ENCODE results near the gene APOBEC4. TPM values are rescaled to one million over a fixed set of nuclear protein-coding genes. Genes with fewer than 3 reads are reported as not detected.

APOBEC4 gene
- total and polyA plus RNA-seq, 2 experiments from 2014 or later = not detected

DNA sequence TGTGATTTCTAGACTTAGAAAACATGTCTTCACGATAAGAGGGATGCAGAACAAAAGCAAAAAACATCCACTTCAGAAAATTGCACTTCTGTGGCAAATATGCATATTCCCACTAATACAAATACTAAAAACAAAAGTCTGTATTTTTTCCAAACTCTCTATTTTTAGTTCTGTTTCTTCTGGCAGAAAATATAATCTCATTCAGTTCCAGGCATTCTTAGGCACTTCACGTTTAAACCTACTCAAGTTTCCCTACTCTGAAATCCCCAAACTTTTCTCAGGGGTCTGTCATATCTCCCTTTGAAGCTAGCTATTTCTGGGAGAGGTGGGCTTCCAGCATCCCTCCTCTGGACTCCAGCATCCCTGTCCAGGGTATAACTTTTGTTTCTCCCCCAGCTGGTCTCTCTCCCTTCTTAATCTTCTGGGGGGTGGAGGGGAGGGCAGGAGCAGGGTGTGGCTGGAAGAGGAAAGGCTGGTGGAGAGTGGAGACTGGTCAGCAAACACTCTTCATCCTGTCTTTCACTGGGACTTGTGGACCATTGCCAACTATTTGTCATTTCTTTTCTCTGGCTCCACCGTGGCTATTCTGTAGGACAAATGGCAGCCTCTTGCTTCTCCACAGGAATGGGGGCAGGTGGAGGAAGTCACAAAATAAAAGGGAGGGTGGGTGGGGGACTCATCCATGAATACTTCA is 43.2 kb downstream of the APOBEC4 start:
- Histone ChIP-seq H3K27ac (no peak overlapping the region), H3K4me3 (no peak overlapping the region), H3K36me3 (no peaks in the 10 kb centered on the region), H3K9me3 (ENCODE audit: low read depth) (no peaks in the 10 kb centered on the region), H3K27me3 (no peaks in the 10 kb centered on the region), H3K4me1 (ENCODE audit: low read depth) (no peaks in the 10 kb centered on the region)
- TF ChIP-seq, protein P1, sequence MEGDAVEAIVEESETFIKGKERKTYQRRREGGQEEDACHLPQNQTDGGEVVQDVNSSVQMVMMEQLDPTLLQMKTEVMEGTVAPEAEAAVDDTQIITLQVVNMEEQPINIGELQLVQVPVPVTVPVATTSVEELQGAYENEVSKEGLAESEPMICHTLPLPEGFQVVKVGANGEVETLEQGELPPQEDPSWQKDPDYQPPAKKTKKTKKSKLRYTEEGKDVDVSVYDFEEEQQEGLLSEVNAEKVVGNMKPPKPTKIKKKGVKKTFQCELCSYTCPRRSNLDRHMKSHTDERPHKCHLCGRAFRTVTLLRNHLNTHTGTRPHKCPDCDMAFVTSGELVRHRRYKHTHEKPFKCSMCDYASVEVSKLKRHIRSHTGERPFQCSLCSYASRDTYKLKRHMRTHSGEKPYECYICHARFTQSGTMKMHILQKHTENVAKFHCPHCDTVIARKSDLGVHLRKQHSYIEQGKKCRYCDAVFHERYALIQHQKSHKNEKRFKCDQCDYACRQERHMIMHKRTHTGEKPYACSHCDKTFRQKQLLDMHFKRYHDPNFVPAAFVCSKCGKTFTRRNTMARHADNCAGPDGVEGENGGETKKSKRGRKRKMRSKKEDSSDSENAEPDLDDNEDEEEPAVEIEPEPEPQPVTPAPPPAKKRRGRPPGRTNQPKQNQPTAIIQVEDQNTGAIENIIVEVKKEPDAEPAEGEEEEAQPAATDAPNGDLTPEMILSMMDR (IDR thresholded peaks at IDR 0.05; ENCODE audit: low read depth, low read length) = no peak
- no peak for DNase-seq (ENCODE audit: low read depth in 1 of 2, low spot score in 1 of 2)

DNA sequence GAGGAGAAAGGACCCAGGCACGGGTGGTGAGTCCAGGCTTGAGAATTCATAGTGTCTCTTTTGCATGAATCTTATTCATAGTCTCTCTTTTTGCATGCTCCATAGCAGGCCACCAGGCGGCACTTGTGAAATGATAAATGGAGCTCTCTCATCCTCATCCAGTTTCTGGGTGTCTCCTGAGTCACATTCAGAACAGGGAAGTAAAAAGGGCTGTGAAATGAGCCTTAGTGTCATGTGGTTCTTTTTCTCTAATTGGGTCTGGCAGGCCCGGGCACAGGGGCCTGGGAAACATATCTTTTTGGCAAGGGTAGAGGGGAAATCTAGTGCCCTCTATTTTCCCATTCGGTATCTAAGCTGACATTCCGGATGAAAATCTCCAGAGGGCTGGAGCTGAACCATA is 43.8 kb downstream of the APOBEC4 start:
- DNase-seq (ENCODE audit: low read depth in 1 of 2, low spot score in 1 of 2) = peak; percentile 20 to 77

DNA sequence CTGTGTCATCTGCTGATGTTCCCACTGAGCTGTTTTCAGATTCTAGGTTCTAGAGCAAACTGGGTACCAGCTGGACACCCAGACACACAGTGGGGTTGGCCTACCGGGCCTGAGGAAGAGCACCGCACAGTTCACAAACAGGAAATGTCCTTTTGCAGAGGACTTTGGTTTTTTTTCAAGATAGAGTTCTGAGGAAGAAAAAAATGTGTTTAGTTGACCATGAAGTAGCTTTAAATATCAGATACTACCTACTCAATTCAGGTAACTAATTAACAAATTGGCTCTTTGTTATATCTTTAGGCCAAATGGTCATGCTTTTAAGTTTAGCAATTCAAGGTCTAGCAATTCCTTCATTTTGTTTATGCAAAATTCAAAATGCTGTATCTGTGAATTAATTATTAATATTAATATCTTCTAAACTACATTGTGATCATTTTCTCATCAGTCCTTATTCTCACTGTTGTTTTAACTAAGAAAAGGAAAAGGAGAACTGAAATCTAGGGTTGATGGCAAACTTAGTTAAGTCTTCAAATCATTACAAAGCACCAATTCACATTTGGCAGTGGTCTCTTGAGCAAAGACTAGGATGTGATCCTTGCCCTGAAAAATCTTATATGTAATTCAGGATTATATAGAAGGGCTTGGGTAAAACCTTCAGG is 45.7 kb downstream of the APOBEC4 start:
- no peaks in the 10 kb centered on the region for H3K27me3 ChIP-seq
- no peak overlapping the region for H3K4me3 ChIP-seq
- no peak overlapping the region for H3K27ac ChIP-seq
- no peaks in the 10 kb centered on the region for H3K4me1 ChIP-seq (ENCODE audit: low read depth)
- no peak for DNase-seq (ENCODE audit: low read depth in 1 of 2, low spot score in 1 of 2)
- H3K36me3 ChIP-seq = no peaks in the 10 kb centered on the region
- H3K9me3 ChIP-seq (ENCODE audit: low read depth) = no peaks in the 10 kb centered on the region
- TF ChIP-seq, protein P1 (IDR thresholded peaks at IDR 0.05; ENCODE audit: low read depth, low read length) = no peak

More for the DNA sequence above, 43.8 kb downstream of the APOBEC4 start:
- no peaks in the 10 kb centered on the region for H3K4me1 ChIP-seq (ENCODE audit: low read depth)
- TF ChIP-seq, protein P1 (IDR thresholded peaks at IDR 0.05; ENCODE audit: low read depth, low read length) = peak; percentile 70
- H3K36me3 ChIP-seq = no peaks in the 10 kb centered on the region
- H3K9me3 ChIP-seq (ENCODE audit: low read depth) = no peaks in the 10 kb centered on the region
- H3K27me3 ChIP-seq = no peaks in the 10 kb centered on the region
- H3K27ac ChIP-seq = no peak overlapping the region
- no peak overlapping the region for H3K4me3 ChIP-seq

DNA sequence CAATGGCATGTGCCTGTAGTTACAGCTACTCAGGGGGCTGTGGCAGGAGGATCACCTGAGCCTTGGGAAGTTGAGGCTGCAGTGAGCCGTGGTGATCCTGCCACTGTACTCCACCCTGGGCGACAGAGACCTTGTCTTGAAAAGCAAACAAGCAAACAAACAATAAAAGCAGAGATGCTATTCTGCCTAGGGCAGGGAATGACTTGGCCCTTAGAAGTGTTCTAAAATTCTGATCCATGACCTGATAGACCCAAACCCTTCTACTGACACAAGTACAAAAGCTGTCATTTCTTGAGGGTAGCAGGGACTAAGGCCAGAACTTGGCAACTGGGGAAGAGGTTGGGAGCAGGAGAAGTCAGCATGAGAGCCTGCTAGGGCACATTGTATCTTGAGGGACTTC is 47.2 kb downstream of the APOBEC4 start:
- no peak overlapping the region for H3K27ac ChIP-seq
- TF ChIP-seq, protein P1 (IDR thresholded peaks at IDR 0.05; ENCODE audit: low read depth, low read length) = no peak
- no peaks in the 10 kb centered on the region for H3K27me3 ChIP-seq
- H3K4me1 ChIP-seq (ENCODE audit: low read depth) = no peaks in the 10 kb centered on the region
- no peaks in the 10 kb centered on the region for H3K36me3 ChIP-seq
- H3K4me3 ChIP-seq = no peak overlapping the region
- H3K9me3 ChIP-seq (ENCODE audit: low read depth) = no peaks in the 10 kb centered on the region
- DNase-seq (ENCODE audit: low read depth in 1 of 2, low spot score in 1 of 2) = no peak

DNA sequence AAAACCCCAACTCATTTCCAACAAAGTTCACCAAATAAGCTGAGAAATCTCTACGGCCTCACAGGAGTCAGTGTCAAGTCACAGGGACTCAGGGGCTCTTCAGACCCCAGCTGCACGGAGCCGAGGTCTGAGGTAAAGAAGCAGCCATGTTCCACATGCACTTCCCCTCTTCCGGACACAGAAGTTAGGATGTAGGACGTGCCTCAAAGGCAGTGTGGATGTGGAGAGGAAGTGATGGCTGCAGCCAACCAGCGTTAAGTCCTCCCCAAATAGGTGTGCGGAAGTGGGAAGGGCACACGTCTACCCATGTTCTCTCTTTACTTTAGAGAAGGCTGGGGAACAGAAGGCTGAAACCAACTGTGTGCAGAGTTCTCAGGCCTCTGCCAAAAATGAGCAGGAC is 48.3 kb downstream of the APOBEC4 start:
- no peak overlapping the region for H3K27ac ChIP-seq
- H3K4me3 ChIP-seq = no peak overlapping the region
- H3K9me3 ChIP-seq (ENCODE audit: low read depth) = no peaks in the 10 kb centered on the region
- no peaks in the 10 kb centered on the region for H3K27me3 ChIP-seq
- H3K36me3 ChIP-seq = no peaks in the 10 kb centered on the region
- TF ChIP-seq, protein P1 (IDR thresholded peaks at IDR 0.05; ENCODE audit: low read depth, low read length) = no peak
- DNase-seq (ENCODE audit: low read depth in 1 of 2, low spot score in 1 of 2) = no peak
- H3K4me1 ChIP-seq (ENCODE audit: low read depth) = no peaks in the 10 kb centered on the region
